Panc1 (cell line): ENCODE data around the gene RALGPS1. TPM values are rescaled to one million over a fixed set of nuclear protein-coding genes. Genes with fewer than 3 reads are reported as not detected.

Source experiments
- ATAC-seq: fragments of 200-7000 bp; cut with Tn5 transposase; 2 replicates; pipeline ENCODE4 v1.9.1; 2020; ENCODE audit warnings: mild to moderate bottlenecking, moderate library complexity
- Bru-seq: library from RNA; stranded (reverse); fragments of 400-500 nt; gene quantifications from one replicate; lab custom pipeline; 2021; lab: Mats Ljungman, UMichigan
- BruChase-seq, 2 experiments: library from RNA; stranded (reverse); fragments of 400-500 nt; gene quantifications; one replicate each; lab custom pipeline; 2021; lab: Mats Ljungman, UMichigan
- BruUV-seq: library from RNA; stranded (reverse); fragments of 400-500 nt; replicated peaks from 2 replicates; lab custom pipeline; 2021; lab: Mats Ljungman, UMichigan
- CTCF ChIA-PET: fragments of 300-600 bp; sonication (Branson Sonifier 250); formaldehyde crosslinking; loops from one replicate; lab custom pipeline; 2022; ENCODE audit warnings: antibody characterized with exemption; lab: Charles Lee
- POLR2A ChIA-PET: fragments of 300-600 bp; sonication (Branson Sonifier 250); formaldehyde crosslinking; loops from one replicate; lab custom pipeline; 2022; ENCODE audit warnings: antibody characterized with exemption; lab: Charles Lee
- DNase-seq: peaks from one replicate; pipeline ENCODE4 v3.0.0-alpha.2; 2010; ENCODE audit warnings: low read depth, low spot score
- H3K27ac ChIP-seq: 2 replicates; pipeline ENCODE4 v1.5.1; 2011; ENCODE audit warnings: mild to moderate bottlenecking, low read length, inconsistent platforms
- H3K27me3 ChIP-seq: fragments of 200-500 bp; sonication (Bioruptor generic); 2 replicates; pipeline ENCODE4 v1.6.0; 2014; ENCODE audit warnings: low read length, inconsistent platforms; ENCODE audit not compliant: control insufficient read depth, insufficient read depth
- H3K36me3 ChIP-seq: fragments of 200-500 bp; sonication (Bioruptor generic); 2 replicates; pipeline ENCODE4 v1.5.1; 2014; ENCODE audit warnings: inconsistent platforms, mild to moderate bottlenecking, low read length, moderate library complexity; ENCODE audit not compliant: control insufficient read depth, insufficient read depth
- H3K4me1 ChIP-seq: 2 replicates; pipeline ENCODE4 v1.5.1; 2011; ENCODE audit warnings: inconsistent platforms, mild to moderate bottlenecking, low read length, moderate library complexity; ENCODE audit not compliant: control insufficient read depth, insufficient read depth
- H3K4me3 ChIP-seq, 2 experiments: 2 replicates each; pipeline ENCODE4 v1.5.1; 2011 to 2012; ENCODE audit warnings: low read depth in 2 of 2, low read length in 2 of 2, mild to moderate bottlenecking in 2 of 2, inconsistent platforms in 1 of 2, moderate library complexity in 1 of 2
- H3K9me3 ChIP-seq: fragments of 200-500 bp; sonication (Bioruptor generic); 2 replicates; pipeline ENCODE4 v1.5.1; 2014; ENCODE audit warnings: low read depth, mild to moderate bottlenecking, inconsistent platforms, low read length, moderate library complexity; ENCODE audit not compliant: control insufficient read depth, insufficient read depth
- CTCF ChIP-seq: fragments of 450-650 bp; IDR thresholded peaks from 2 replicates; pipeline ENCODE4 v1.5.1; 2017; ENCODE audit warnings: mild to moderate bottlenecking
- POLR2AphosphoS5 ChIP-seq: IDR thresholded peaks from 2 replicates; pipeline ENCODE4 v1.6.1; 2012; ENCODE audit warnings: mild to moderate bottlenecking, low read depth, low read length, moderate library complexity
- REST ChIP-seq, 2 experiments: IDR thresholded peaks; 2 replicates each; pipeline ENCODE4 v1.6.1; 2011 to 2012; ENCODE audit warnings: low read depth in 2 of 2, control low read depth in 1 of 2, low read length in 1 of 2, mild to moderate bottlenecking in 1 of 2, moderate library complexity in 1 of 2; ENCODE audit not compliant: insufficient read depth in 1 of 2
- SIN3A ChIP-seq: IDR thresholded peaks from 2 replicates; pipeline ENCODE4 v1.6.1; 2012; ENCODE audit warnings: low read depth, mild to moderate bottlenecking, low read length, moderate library complexity, borderline replicate concordance; ENCODE audit not compliant: insufficient read depth
- TCF7L2 ChIP-seq: IDR thresholded peaks from 2 replicates; pipeline ENCODE4 v1.6.1; 2011; ENCODE audit warnings: mild to moderate bottlenecking, low read depth, low read length, inconsistent platforms
- in situ Hi-C: cut with HindIII; loops from 2 replicates; pipeline ENCODE4 v1.10.0; 2016; ENCODE audit warnings: low sequenced_read_pairs, low pct_unique_long_range_greater_than_20kb
- intact Hi-C: fragments of 100-400 bp; cut with micrococcal nuclease; formaldehyde crosslinking; loops from one replicate; pipeline ENCODE4 v1.10.0; 2022; ENCODE audit not compliant: unreplicated experiment
- long read RNA-seq: library from polyadenylated mRNA; unstranded; transcript quantifications from one replicate; pipeline ENCODE4 v2.0.0, GENCODE V29; 2021; ENCODE audit not compliant: unreplicated experiment
- polyA plus RNA-seq: library from polyadenylated mRNA; unstranded; fragments of >200 nt; gene quantifications from one replicate; pipeline ENCODE4 v1.2.1, GENCODE V29; 2012; ENCODE audit warnings: missing spikeins; ENCODE audit not compliant: insufficient read length
- total RNA-seq: library from RNA; stranded (reverse); gene quantifications from one replicate; pipeline ENCODE4 v1.2.1, GENCODE V29; 2021; ENCODE audit not compliant: unreplicated experiment

The RALGPS1 gene
- 7.2 TPM for total RNA-seq
- polyA plus RNA-seq: 4.4 TPM
- Bru-seq, nascent RNA: percentile 53 among the genes with signal in this experiment
- percentile 52 among the genes with signal in this experiment for BruChase-seq, experiment 1, labeled RNA remaining after a 2-hour chase
- BruChase-seq, experiment 2, labeled RNA remaining after a 6-hour chase: percentile 51 among the genes with signal in this experiment
- long read RNA-seq, full-length matches to known transcripts: 1 of 11 reads
- long read RNA-seq, partial matches to known transcripts: 0 of 11 reads
- long read RNA-seq, other reads (novel, unspliced or antisense): 10 of 11 reads

- peaks cover 4% of the 10 kb centered on the region; the same call in 1 of the 2 replicates for H3K4me1 ChIP-seq
- POLR2A ChIA-PET: interaction anchor here (0.6 kb wide), 1 partner anchor 50 kb away, joined by 3 read pairs; no protein-coding TSS in a partner anchor
- DNase-seq (peak; percentile 38), ATAC-seq (peak; percentile 99)
- CTCF ChIA-PET: interaction anchor here (0.7 kb wide), 1 partner anchor 11 kb away, joined by 6 read pairs; no protein-coding TSS in a partner anchor
- no peak within 1 kb of the TSS for H3K27ac ChIP-seq
- no peak for TF ChIP-seq CTCF
- TF ChIP-seq POLR2AphosphoS5: peak; percentile 34; the same call in 1 of the 2 replicates
- in situ Hi-C loops (no loop called here), intact Hi-C loops (no loop called here)
- no peaks in the 10 kb centered on the region for H3K36me3 ChIP-seq
- H3K4me3 ChIP-seq: peak within 1 kb of the TSS; percentile 50 to 60
- no TSS peak for BruUV-seq
- no peaks in the 10 kb centered on the region for H3K9me3 ChIP-seq
- no peaks in the 10 kb centered on the region for H3K27me3 ChIP-seq
Observed at GRCh38 chr9:126914458-126915280, at the start of gene RALGPS1. TSS of gene RALGPS1 (plus strand) at chr9:126914782. CDS start at chr9:126962290, 47,508 bp downstream.

GRCh38 chr9:126869368-126869767 is 45.2 kb upstream of the RALGPS1 start:
- POLR2A ChIA-PET: no interaction called here
- intact Hi-C loops (no loop called here), in situ Hi-C loops (no loop called here)
- no peak for ATAC-seq
- BruUV-seq: no TSS peak
- no peaks in the 10 kb centered on the region for H3K27me3 ChIP-seq
- no peak overlapping the region for H3K27ac ChIP-seq
- H3K9me3 ChIP-seq: no peaks in the 10 kb centered on the region
- no peak for TF ChIP-seq REST (IDR thresholded peaks at IDR 0.05; ENCODE audit: insufficient read depth in 1 of 2, low read depth in 2 of 2, low read length in 1 of 2)
- TF ChIP-seq SIN3A: no peak
- TF ChIP-seq TCF7L2: no peak
- no peak for TF ChIP-seq POLR2AphosphoS5
- TF ChIP-seq CTCF: no peak
- CTCF ChIA-PET: no interaction called here
- peaks cover 3% of the 10 kb centered on the region; the same call in 1 of the 2 replicates for H3K36me3 ChIP-seq
- H3K4me3 ChIP-seq: no peak overlapping the region
- peaks cover 3% of the 10 kb centered on the region; the same call in 1 of the 2 replicates for H3K4me1 ChIP-seq
- no peak for DNase-seq
